ENCODE data around the gene CRABP2.

The CRABP2 gene

DNA sequence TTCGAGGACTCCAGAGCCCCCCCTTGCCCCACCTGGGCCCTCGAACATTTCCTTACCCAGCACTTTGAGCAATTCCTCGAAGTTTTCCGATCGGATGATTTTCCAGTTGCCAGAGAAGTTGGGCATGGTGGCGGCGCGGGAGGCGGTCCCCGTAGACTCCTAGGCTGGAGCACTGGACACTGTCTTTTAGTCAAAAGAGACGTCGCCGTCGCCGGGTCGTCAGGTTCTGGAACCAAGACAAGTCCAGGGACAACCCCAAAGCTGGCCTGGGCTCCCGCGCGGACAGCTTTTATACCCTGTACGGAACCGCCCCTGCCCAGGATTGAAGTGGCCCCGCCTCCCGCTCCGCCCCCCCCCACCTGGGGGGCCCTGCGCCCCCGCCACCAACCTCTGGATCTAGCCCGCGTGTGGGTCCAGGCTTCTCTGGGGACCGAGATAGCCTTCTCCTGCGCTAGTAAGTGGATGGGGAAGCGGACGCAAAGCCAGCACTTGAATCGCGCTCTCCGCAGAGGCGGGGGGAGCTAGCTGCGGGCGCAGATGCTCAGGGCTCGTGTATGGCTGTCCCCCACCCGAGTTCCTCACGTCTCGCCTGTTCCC is at the start of gene CRABP2:
TSS of gene CRABP2 (minus strand) at position 263 of the 597 bp plus-strand sequence. CDS start at position 126, 137 bp downstream.
- peak; percentile 39 for DNase-seq (ENCODE audit: low spot score)

DNA sequence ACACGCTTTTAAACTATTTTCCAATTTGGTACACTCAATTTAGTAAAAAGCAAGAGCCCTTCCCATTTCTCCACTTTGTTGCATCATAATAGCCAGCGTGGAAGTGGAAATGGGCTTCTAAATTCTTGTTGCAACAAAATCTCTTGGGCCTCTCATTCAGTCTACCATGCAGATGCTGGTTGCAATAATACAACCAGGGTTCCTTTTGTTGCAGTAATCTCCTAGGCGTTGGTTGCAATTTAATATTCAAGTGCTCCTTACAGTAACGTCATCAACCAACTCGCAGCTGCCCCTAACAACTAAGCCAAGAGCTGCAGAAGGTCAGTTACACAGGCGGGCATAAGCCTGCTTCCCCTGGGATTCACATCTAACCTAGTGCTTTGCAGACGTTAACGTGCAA is 48.8 kb upstream of the CRABP2 start:
- DNase-seq (ENCODE audit: low spot score) = no peak

DNA sequence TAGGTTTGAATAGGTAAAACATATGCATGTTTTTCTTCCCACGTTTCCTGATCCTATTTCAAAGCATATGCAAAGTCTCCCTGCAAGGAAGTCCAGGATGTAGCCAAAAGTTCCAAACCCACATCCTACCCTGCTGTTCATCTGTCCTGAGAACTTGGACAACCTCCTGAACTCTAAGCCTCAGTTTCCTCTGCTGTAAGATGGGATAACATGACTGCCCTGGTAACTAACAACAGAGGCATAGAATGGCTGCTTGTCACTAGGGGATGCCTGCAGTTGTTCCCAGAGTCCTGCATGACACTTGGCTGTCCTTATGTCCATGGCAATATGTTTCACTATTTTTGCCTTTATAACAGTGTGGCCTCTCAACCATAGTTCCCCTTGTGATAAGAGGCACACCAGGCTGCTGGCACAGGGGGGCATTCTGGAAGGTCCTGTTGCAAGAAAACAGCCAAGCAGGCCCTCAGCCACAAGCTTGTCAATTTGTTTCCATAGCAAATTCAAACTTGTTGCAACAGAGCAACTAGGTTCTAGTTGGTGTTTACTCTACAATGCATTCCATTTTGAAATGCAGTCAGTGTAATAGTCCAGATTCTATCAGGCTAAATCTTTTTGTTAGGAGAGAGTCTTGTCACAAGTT is 47.6 kb upstream of the CRABP2 start:
- peak; percentile 54 for DNase-seq (ENCODE audit: low spot score)

DNA sequence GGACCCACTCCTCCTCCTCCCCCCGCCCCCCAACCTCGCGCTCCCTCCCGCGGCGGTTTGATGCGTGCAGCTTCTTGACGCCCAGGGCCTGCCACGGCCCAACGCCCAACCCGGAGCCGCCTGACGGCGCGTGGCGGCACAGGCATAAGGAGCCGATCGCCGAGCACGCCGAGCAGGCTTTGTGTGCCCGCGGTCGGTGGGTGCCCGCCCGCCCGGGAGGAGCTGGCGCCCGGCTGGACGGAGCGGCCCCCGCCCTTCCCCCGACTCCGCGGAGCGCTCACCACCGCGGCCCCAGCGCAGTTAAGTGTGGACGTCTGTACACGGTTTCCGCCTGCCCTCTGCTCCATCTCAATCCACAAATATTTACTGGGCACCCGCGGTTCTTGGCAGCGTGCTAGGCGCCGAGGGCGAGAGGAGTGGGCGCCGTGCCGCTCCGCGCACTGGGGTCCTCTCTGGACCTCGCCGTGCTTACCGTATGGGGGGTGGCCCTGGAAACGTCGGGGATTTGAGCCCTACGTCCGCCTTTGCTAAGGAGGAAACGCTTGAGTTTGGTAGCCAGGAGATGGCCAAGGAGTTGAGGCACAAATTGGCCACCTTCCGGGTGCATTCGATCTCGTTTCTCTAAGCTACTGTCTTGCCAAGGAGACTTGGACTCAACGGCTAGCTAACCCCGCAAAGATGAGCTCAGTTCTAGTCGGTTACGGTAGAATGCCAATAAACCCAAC is 46.5 kb upstream of the CRABP2 start:
- DNase-seq (ENCODE audit: low spot score) = peak; percentile 94

DNA sequence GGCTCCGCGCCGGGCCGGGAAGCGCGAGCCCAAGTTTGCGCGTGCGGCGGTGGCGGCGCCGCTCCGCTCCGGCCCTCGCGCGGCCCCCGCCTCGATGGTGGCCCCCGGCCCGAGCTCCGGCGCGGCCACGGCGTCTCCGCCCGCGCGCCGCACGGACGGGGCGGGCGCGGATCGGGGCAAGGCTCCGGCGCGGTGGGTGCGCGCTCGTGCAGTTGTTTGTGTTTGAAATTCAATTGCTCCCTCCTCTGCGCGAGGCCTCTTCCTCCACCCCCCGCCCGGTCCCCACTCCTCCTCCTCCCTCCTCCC is 46.0 kb upstream of the CRABP2 start, which contains the start of gene HDGF:
TSS of gene HDGF (minus strand) at position 225 of the 306 bp plus-strand sequence. CDS start 246 bp downstream, outside the sequence.
- no peak for DNase-seq (ENCODE audit: low spot score)

DNA sequence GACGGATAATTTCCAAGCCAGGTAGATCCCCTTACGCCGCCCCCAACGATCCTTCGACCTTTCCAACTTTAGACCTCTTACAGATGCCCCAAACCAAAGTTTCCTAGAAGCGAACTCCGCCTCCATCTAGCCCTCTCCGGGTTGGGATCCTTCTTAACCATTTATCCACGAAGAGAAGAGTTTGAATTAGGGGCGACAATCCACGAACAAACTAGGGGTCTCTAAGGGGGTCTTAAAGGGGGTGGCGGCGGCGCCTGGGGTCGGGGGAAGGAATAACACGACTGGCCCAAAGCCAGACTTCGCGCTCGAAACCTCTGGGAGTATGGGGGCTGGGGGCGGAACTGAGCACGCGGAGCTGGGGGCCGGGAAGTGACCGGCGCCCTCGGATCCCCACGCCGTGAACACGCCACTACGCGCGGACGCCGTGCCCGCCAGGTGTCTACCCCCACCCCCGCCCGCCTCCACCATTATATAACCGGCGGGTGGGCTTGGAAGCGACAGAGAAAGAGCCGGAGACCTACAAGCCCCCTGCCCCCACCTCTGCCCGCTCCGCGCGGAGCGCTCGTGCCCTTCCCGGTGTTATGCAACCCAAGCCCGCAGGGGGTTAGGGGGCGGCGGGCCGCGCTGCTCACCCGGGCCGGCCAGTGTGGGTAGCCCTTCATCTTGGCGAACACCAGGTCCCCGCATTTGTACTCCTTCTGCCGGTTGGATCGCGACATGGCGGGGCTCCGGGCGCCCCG is 45.5 kb upstream of the CRABP2 start:
- DNase-seq (ENCODE audit: low spot score) = peak; percentile 50

DNA sequence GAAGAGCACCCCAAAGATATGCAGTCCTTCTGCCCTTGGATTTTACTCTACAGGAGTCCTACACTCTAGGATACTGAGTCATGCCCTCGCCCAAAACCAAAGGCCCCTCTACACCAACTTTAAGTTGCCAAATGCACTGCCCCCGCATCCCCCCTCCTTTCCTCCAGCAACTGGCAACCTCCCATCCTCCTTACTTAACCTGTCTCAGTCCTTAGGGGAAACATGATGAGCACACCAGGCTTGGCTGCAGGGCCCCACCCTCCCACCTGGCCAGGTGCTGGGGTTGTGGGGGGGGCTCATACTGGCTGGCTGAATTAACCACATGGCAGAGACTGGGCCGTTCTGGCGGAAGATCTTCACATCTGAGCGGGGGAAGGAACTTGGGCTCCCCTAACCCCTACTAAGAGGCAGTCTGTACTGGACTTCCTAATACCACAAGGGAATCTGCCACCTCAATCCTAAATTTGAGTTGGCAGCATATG is 44.8 kb upstream of the CRABP2 start:
- no peak for DNase-seq (ENCODE audit: low spot score)

DNA sequence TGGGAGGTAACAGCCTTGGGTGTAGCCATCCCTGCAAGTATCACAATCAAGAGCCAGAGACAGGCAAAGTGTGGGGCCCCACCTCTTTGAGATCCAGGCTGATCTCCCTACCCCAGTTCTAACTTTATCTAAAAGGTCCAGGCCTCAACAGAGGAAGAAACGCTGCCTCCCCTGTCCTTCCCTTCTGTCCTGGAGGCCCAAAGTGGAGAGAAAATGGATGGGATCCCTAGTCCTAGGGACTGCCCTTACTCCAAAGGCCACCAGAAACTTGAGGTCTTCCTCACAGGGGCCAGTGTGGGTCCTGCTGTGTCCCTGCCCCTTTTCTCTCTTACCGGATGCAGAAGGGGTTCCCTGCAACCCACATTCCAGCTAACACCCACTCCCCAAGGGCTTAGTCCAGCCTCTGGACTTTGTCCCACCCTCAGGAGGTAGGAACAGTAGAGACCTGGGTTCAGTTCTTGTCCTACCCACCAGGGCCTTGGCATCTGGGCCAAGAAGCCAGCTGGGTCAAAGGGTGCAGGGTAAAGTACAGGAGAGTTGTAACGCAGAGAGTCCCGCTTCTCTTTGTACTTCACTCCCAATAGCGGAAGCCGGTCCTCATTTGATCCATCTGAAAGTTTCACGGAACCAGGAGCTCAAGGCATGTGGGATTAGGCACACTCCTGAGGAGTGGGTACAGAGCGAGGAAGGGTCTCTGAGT is 44.2 kb upstream of the CRABP2 start:
- DNase-seq (ENCODE audit: low spot score) = no peak

DNA sequence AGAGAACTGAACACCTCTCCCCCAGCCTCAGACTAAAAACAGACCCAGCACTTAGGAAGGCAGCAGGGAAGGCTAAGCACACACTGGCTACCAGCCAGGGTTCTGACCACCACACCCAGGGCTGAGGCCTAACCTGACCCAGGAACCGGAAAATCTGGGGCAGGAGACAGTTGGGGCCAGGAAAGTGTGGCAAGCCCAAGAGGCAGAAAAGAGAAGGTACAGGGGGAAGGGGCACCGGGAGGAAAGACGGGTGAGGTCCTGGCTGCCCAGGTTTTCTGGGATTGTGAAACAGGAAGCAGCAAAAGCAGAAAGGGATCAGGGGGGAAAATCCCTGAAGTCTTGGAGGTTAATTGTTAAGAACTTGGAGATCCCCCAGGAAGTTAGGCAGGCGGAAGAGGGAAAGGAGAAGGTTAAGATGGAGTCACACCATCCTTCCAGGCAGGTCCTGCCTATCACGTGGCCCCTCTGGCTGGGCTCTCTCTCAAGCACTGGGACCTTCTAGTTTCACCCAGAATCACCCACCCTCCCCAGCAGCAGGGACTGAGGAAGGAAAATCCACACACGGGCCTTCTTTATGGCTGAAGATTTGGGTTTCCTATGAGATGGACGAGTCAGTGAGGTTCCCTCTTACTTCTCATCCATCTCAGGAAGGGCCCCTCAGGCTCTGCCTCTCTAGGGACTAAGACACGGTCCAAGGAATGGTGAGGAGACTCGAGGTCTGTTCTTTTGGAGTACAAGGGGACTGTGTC is 43.5 kb upstream of the CRABP2 start:
- no peak for DNase-seq (ENCODE audit: low spot score)

DNA sequence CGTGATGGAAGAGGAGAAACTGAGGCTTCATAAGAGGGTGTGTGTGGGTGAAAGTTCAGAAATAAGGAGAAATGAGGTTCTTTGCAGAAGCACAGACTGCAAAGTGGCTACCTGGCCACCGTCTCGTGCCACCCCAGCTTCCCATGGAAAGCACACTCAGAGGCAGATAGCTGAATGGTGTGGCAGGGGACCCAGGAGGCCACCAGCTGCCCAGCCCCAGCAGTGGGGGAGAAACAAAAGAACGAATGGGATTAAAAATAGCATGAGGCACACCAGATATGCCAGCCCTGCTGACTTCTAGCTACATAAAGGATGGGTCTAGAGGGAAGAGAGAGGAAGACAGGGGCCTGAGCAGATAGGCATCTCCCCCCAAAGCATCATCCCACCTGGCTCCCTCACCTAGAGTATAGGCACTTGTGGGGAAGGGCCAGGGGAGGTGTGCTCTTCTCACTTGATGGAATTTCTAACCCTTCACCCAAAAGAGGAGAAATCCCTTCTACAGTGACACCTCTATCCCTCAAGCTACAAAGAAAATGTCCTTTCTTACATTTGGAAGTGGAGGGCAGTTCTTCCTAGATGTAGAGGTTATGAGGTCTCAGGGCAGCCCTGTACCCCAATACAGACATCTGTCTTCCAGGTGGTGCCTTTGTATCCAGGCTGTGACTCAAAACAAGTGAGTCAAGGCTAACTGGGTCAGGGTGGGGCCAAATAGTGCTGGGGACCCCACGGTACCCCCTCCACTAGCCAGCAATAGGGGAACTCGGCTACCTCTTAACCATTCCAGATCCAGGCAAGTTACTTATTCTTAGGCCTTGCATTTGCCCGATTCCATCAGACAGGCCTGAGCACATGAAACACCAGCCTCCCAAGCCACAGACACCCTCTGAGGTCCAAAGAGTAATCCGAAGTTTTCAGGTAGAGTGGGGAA is 42.6 kb upstream of the CRABP2 start:
- no peak for DNase-seq (ENCODE audit: low spot score)

DNA sequence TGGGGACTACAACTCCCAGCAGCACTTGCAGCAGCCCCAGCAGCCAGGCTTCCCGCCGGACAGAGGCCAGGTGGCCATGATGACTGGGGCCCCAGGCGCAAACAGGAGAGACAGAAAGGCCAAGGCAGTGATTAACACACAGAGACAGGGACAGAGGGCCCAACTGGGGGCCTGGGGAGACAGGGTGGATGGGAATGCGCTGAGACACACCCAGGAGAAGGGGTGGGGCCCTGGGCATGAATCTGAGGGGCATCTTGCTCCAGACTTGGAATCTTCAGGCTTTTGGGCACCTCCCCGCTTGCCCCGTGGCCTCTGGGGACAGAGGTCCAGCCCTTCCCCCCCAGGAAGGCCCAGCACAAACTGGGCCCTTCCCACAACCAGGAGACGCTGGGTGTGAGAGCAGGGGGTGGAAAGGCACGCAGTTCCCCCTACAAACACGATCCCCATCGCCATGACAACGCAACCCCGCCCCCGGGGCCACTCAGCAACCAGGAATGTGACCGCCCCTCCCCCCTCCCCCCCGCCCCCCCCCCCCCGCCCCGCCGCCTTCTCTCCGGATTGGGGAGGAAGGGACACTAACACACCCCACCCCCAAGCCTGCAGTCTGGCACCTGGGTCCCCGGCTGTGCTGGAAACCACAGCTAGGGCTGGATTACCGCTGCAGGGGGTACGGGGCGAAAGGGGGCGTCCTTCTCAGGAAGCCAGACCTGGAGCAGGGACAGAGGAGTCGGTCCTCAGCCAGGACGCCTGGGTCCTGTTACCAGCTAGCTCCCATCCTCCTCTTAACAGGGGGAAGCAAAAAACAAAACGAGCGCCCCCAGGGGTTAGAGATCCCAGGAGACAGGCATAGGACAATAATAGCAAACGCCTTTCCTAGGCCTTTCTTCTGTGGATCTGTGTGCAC is 41.6 kb upstream of the CRABP2 start:
- DNase-seq (ENCODE audit: low spot score) = peak; percentile 93

DNA sequence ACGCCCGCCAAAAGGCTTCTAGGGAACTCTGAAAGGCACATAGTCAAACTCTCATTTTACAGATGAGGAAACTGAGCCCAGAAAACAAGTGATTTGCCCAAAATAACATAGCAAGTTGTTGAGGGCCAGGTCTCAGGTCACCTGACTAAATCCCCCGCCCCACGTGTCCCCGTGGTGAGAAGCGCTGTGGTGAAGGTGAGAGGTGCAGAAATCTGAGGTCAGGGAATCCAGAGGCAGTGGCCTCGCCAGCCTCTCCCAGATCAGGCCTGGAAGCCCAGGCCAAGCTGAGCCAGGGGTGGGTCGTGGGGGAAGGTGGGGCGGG is 41.0 kb upstream of the CRABP2 start:
- DNase-seq (ENCODE audit: low spot score) = no peak

DNA sequence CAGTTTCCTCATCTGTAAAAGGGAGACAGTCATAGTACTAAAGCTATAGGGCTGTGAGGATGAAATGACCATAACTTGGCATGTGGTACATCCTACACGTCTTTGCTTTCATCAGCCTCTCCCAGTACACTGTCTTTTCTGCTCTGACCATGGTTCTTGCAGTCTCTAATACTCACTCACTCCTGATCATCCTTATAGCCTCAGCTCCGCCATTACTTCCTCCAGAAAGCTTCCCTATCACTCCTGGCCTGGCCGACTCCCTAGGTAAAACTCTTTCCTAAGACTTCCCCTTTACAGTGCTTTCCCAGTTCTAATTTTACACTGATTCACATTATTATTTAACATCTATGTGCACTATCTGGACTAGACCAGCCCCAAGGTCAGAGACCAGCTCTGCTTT is 40.5 kb upstream of the CRABP2 start:
- DNase-seq (ENCODE audit: low spot score) = no peak

DNA sequence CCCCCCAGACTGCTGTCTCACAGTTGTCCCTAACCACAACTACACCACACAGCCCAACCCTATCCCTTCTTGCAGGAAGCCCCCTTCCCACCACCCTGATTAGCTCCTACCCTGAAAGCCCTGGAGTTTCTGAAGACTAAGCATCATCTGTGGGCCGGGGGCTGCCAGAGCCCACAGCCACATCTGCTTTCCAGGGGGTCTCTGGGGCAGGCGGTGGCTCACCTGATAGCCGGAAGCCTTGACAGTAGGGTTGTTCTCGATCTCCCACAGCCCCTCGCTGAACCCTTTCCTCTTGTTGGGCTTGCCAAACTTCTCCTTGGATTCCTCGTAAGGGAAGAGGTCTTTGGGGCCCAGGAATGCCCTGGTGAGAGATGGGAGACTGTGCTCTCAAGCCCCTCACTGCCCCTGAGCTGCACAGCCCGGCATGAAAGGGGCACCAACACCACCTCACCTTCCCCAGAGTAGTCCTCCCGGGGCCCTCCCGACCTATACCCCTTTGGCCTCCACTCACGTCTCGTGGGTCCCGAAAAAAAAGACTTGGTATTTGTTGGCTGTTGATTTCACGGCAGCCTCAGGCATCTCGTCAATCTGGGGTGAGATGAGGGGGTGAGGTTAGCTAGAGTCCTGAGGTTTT is 39.5 kb upstream of the CRABP2 start:
- DNase-seq (ENCODE audit: low spot score) = no peak

DNA sequence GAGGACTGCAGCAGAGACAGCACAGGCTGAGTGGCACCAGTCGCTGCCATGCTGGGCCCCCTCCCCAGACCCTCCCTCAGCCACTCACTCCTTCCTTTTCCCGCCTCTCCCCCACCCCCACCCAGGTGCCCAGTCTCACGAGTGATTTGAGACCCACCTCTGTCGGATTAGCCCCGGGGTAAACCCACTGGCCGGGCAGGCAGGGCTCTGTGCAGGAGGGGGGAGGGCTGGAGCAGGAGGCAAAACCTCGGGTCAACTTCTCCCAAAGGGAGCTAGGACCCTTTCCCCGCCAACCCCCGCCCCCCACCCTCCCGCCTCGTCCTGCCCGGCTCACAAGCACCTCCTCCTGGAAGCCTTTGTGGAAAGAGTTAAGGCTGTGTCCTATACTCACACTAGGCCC is 39.0 kb upstream of the CRABP2 start:
- no peak for DNase-seq (ENCODE audit: low spot score)

DNA sequence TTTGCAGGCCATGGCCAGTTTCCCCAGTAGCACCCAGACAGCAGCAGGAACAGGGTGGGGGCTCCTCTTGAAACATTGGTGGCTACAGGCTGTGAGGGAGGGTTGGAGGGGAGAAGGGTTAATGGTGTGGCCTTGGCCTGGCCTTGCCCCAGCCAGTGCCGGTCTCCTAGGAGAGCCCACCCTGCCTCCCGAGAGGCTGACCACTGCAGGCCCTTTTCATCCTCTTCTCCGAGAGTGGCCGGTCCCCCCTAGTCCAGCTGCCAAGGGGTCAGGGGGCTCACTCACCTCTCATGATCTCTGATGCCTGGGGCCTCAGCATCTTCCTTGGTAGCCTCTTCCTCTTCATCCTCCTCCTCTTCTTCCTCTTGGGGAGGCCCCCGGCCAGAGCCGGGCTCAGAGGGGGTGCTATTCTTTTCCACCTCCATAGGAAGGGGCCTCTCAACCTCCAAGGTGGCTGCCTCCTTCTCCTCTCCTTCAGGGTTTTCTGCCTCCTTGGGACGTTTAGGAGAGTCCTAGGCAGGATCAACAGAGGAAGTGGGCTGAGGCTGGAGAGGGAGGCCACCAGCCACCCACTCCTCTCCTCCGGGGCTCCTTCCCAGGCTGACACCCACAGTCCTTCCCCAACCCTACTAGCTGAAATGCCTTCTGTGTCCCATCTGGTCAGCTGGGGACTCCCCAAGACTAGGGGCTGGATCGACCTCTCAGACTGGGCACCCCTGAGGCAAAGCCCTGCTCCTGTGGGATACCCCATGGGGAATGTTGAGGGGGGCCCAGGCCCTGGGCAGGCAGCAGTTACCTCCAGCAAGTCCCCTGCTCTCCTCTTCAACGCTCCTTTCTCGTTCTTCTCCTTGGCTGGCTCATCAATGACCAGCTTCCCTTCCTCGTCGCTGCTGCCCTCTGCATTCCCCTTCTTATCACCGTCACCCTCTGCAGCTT is 38.3 kb upstream of the CRABP2 start:
- no peak for DNase-seq (ENCODE audit: low spot score)

DNA sequence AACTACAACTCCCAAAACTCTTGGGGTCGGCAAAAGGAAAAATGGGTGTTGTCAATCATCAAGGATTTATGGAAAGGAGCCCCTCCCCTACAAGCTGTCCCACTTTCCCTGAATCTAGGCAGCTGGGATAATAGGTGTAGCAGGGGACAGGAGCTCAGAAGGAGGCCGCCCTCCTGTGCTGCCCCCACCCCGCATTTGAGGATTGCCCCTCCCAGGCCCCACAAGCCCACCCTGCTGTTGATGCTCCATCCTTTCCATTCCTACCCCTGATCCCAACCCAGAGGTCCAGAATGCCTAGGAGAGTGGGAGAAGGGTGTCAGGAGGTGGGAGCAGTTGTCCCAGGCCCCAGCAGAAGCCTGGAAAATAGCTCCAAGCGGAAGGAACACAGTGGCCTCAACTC is 37.4 kb upstream of the CRABP2 start:
- no peak for DNase-seq (ENCODE audit: low spot score)

DNA sequence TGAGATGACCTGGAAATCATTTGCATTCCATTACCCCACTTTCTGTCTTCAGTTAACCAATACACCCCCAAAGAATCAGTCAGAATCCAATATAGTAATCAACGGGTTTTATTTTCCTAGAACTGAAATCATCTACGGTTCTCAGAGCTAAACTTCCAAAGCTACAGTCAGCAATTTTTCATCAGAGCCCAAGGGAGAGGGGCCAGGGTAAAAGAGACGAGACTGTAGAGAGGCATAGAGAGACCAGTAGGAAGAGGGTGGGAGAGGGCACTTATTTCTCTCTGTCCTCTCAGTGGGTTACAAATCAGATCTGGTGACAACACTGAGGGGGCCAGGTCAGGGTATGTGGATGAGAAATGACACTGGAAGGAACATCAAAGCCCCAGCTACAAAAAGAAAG is 36.6 kb upstream of the CRABP2 start:
- no peak for DNase-seq (ENCODE audit: low spot score)

Measured in AG08396 (cell line).